Embryonic facial prominence (tissue), 1 donor: ENCODE data around the gene GTF3C5.
"Not testable (repeated sequence)": the region's sequence is repeated elsewhere in the genome, so short reads cannot be mapped to it uniquely, and the experiment has no call there.

Experiments used
- DNase-seq: peaks from one replicate; pipeline ENCODE4 v3.0.0-alpha.2; 2016; ENCODE audit errors: extremely low spot score

Gene GTF3C5

GRCh38 chr9:133028221-133028620 lies 2.6 kb upstream of the GTF3C5 start:
- no peak for DNase-seq

- no peak for DNase-seq
Measured at GRCh38 chr9:133029994-133030316, 842 bp upstream of the GTF3C5 start.

- DNase-seq: no peak
Measured at GRCh38 chr9:133031130-133031422, 279 bp downstream of the GTF3C5 start.

- DNase-seq: no peak
Measured at GRCh38 chr9:133031496-133031911, 707 bp downstream of the GTF3C5 start.

GRCh38 chr9:133032171-133032570 lies 1.4 kb downstream of the GTF3C5 start:
- no peak for DNase-seq

- DNase-seq: no peak
Measured at GRCh38 chr9:133035669-133036068, 4.9 kb downstream of the GTF3C5 start.

GRCh38 chr9:133037775-133038515 lies 7.1 kb downstream of the GTF3C5 start:
- no peak for DNase-seq

GRCh38 chr9:133040892-133041479 lies 10.2 kb downstream of the GTF3C5 start:
- DNase-seq: not testable (repeated sequence)

- DNase-seq: no peak
Measured at GRCh38 chr9:133041958-133042357, 11.2 kb downstream of the GTF3C5 start.

GRCh38 chr9:133042676-133043075 lies 11.9 kb downstream of the GTF3C5 start:
- DNase-seq: no peak

GRCh38 chr9:133043449-133044035 lies 12.7 kb downstream of the GTF3C5 start:
- DNase-seq: no peak

- no peak for DNase-seq
Measured at GRCh38 chr9:133044125-133044524, 13.3 kb downstream of the GTF3C5 start.

- no peak for DNase-seq
Measured at GRCh38 chr9:133044661-133045060, 13.9 kb downstream of the GTF3C5 start.

- DNase-seq: no peak
Measured at GRCh38 chr9:133045132-133045531, 14.3 kb downstream of the GTF3C5 start.

GRCh38 chr9:133046196-133046899 lies 15.6 kb downstream of the GTF3C5 start:
- DNase-seq: no peak

GRCh38 chr9:133046900-133047295 lies 16.1 kb downstream of the GTF3C5 start:
- no peak for DNase-seq

GRCh38 chr9:133048595-133048994 lies 17.8 kb downstream of the GTF3C5 start:
- no peak for DNase-seq

GRCh38 chr9:133049043-133049442 lies 18.2 kb downstream of the GTF3C5 start:
- no peak for DNase-seq

GRCh38 chr9:133050142-133050541 lies 19.3 kb downstream of the GTF3C5 start:
- no peak for DNase-seq

GRCh38 chr9:133050781-133051180 lies 20.0 kb downstream of the GTF3C5 start:
- no peak for DNase-seq

- no peak for DNase-seq
Measured at GRCh38 chr9:133051281-133051900, 20.6 kb downstream of the GTF3C5 start.

- DNase-seq: no peak
Measured at GRCh38 chr9:133051966-133052539, 21.3 kb downstream of the GTF3C5 start.
